OCI-LY1 (cell line): Measurements from ENCODE around the gene RINT1.

Experiments used
- H2AFZ ChIP-seq: fragments of 200-600 bp; sonication (generic), shearing (Covaris generic); 2 replicates; pipeline ENCODE4 v1.6.0; 2014; ENCODE audit warnings: antibody characterized with exemption, mild to moderate bottlenecking, low read length
- H3F3A ChIP-seq: fragments of 200-600 bp; sonication (generic), shearing (Covaris generic); 2 replicates; pipeline ENCODE4 v1.6.0; 2014; ENCODE audit warnings: mild to moderate bottlenecking, antibody characterized with exemption, low read length, moderate library complexity; ENCODE audit not compliant: insufficient read depth
- H3K27ac ChIP-seq: fragments of 200-600 bp; sonication (generic); 2 replicates; pipeline ENCODE4 v1.5.1; 2014; ENCODE audit warnings: low read length, mixed run types, mild to moderate bottlenecking, low read depth; ENCODE audit not compliant: poor library complexity, severe bottlenecking
- H3K27me3 ChIP-seq: fragments of 200-600 bp; sonication (generic); 2 replicates; pipeline ENCODE4 v1.6.0; 2014; ENCODE audit warnings: antibody characterized with exemption, mild to moderate bottlenecking, low read length, moderate library complexity; ENCODE audit not compliant: insufficient read depth
- H3K36me3 ChIP-seq: fragments of 200-600 bp; sonication (generic); 2 replicates; pipeline ENCODE4 v1.6.1; 2014; ENCODE audit warnings: mild to moderate bottlenecking, antibody characterized with exemption, low read length, moderate library complexity, mixed read lengths; ENCODE audit not compliant: insufficient read depth
- H3K4me1 ChIP-seq: fragments of 200-600 bp; sonication (generic); 2 replicates; pipeline ENCODE4 v1.5.1; 2014; ENCODE audit warnings: mild to moderate bottlenecking, low read length, moderate library complexity; ENCODE audit not compliant: insufficient read depth, severe bottlenecking
- H3K4me2 ChIP-seq: fragments of 200-600 bp; sonication (generic), shearing (Covaris generic); 2 replicates; pipeline ENCODE4 v1.6.1; 2014; ENCODE audit warnings: low read length
- H3K4me3 ChIP-seq: fragments of 200-600 bp; sonication (generic); 2 replicates; pipeline ENCODE4 v1.5.1; 2014; ENCODE audit warnings: low read length, low read depth, mild to moderate bottlenecking, mixed read lengths; ENCODE audit not compliant: poor library complexity, severe bottlenecking
- H3K79me2 ChIP-seq: fragments of 200-600 bp; shearing (Covaris generic); 2 replicates; pipeline ENCODE4 v1.6.1; 2016; ENCODE audit warnings: mixed run types, low read length, mixed read lengths; ENCODE audit not compliant: insufficient read depth
- H3K9ac ChIP-seq: fragments of 200-600 bp; sonication (generic), shearing (Covaris generic); 2 replicates; pipeline ENCODE4 v1.6.1; 2014; ENCODE audit warnings: mild to moderate bottlenecking, low read length, mixed read lengths
- H3K9me2 ChIP-seq: fragments of 200-600 bp; sonication (generic), shearing (Covaris generic); 2 replicates; pipeline ENCODE4 v1.6.1; 2014; ENCODE audit warnings: low read depth, mild to moderate bottlenecking, low read length, mixed read lengths
- H3K9me3 ChIP-seq: fragments of 200-600 bp; shearing (Covaris generic); 2 replicates; pipeline ENCODE4 v1.6.1; 2014; ENCODE audit warnings: low read length, mixed read lengths
- H4K20me1 ChIP-seq: fragments of 200-600 bp; sonication (generic), shearing (Covaris generic); 2 replicates; pipeline ENCODE4 v1.6.0; 2016; ENCODE audit warnings: mild to moderate bottlenecking, low read length; ENCODE audit not compliant: insufficient read depth
- CTCF ChIP-seq: fragments of 200-600 bp; sonication (generic), shearing (Covaris generic); IDR thresholded peaks from 2 replicates; pipeline ENCODE4 v1.5.1; 2017; ENCODE audit warnings: mild to moderate bottlenecking, antibody characterized with exemption, low read length, moderate library complexity, mixed read lengths
- EZH2 ChIP-seq: fragments of 200-600 bp; sonication (generic), shearing (Covaris generic); IDR thresholded peaks from 2 replicates; pipeline ENCODE4 v1.8.0; 2017; ENCODE audit warnings: borderline replicate concordance, mixed run types, mild to moderate bottlenecking, antibody characterized with exemption, low read length, moderate library complexity, mixed read lengths

Gene RINT1

DNA sequence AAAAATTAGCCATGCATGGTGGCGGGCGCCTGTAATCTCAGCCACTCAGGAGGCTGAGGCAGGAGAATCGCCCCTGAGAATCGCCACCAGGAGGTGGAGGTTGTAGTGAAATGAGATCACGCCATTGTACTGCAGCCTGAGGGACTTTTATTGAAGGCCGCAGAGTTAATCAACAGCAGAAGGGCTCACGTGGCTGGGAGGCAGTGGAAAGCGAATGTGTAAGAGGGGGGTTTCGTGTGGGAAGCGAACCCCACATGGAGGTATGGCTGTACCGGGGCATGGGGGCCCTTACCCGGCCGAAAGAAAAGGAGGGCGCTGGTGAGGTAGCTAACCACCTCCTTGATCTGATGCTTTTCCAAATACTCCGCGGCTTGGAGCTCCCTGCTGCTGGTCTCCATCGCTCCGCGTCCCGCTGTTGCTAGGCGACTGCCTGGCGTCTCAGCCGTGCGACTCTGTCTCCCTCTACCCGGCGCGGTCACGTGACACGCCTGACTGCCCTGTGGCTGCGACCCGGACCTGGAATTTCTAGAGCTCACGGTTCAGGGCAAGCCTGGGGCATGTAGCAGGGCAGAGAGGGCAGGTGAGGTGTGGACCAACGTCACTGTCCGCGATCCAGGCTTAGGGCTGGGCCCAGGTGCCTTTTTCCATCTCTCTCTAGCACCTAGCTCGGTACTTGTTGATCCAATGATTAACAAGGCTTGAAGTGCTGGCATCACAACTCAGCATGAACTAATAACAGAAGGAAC lies 49.2 kb downstream of the RINT1 start, which contains the start of gene EFCAB10:
Gene EFCAB10 (minus strand): TSS at position 428 of the 746 bp plus-strand sequence. CDS start 30 bp downstream, at position 398.
- TF ChIP-seq EZH2 (no peak), CTCF (no peak)
- no peak within 1 kb of the TSS; the same call in 1 of the 2 replicates for H3K9ac ChIP-seq

DNA sequence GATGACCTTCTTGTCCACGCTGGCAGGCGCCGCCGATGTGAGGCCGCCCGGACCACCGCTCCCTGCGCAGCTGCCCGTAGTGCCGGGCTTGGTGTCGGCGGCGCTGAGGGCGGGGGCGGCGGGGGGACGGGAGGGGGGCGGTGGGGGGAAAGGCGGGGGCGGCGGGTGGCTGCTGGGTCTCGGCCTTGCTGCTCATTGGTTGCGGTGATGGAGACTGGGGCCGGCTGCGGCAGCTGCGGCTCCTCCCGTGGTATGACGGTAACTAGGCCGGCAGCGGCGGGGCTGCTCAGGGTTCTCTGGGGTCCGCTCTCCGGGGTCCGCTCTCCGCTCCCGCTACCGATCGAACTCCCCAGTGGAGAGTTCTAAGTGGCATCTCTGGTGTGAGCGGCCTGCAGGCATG lies 51.1 kb downstream of the RINT1 start:
- H3K9me3 ChIP-seq, result no peaks in the 10 kb centered on the region
- H2AFZ ChIP-seq, result no peak overlapping the region
- no peak overlapping the region for H3K27ac ChIP-seq
- no peaks in the 10 kb centered on the region for H3K36me3 ChIP-seq
- no peaks in the 10 kb centered on the region for H3K9me2 ChIP-seq
- H4K20me1 ChIP-seq, result no peaks in the 10 kb centered on the region
- H3K9ac ChIP-seq, result no peak overlapping the region
- no peaks in the 10 kb centered on the region for H3F3A ChIP-seq
- peaks cover 28% of the 10 kb centered on the region for H3K4me1 ChIP-seq
- H3K4me3 ChIP-seq, result no peak overlapping the region
- no peak for TF ChIP-seq CTCF
- H3K27me3 ChIP-seq, result no peaks in the 10 kb centered on the region
- no peaks in the 10 kb centered on the region for H3K79me2 ChIP-seq
- no peak overlapping the region for H3K4me2 ChIP-seq

More for the DNA sequence above, 49.2 kb downstream of the RINT1 start, which contains the start of gene EFCAB10:
- no peaks in the 10 kb centered on the region for H3K9me2 ChIP-seq
- H2AFZ ChIP-seq, result no peak within 1 kb of the TSS
- no peak within 1 kb of the TSS for H3K27ac ChIP-seq
- H3K79me2 ChIP-seq, result no peaks in the 10 kb centered on the region
- peak within 1 kb of the TSS; percentile 61 for H3K4me2 ChIP-seq
- no peaks in the 10 kb centered on the region for H3K27me3 ChIP-seq
- no peaks in the 10 kb centered on the region for H3K36me3 ChIP-seq
- no peaks in the 10 kb centered on the region for H3F3A ChIP-seq
- H3K9me3 ChIP-seq, result no peaks in the 10 kb centered on the region
- peaks cover 11% of the 10 kb centered on the region for H3K4me1 ChIP-seq
- H4K20me1 ChIP-seq, result no peaks in the 10 kb centered on the region
- H3K4me3 ChIP-seq, result peak within 1 kb of the TSS; percentile 55

GRCh38 chr7:105584165-105584564 lies 52.2 kb downstream of the RINT1 start:
- H3K36me3 ChIP-seq, result no peaks in the 10 kb centered on the region
- H3K27ac ChIP-seq, result no peak overlapping the region
- peaks cover 38% of the 10 kb centered on the region for H3K4me1 ChIP-seq
- no peak overlapping the region for H3K4me3 ChIP-seq
- H3K9me3 ChIP-seq, result no peaks in the 10 kb centered on the region
- H3K9me2 ChIP-seq, result no peaks in the 10 kb centered on the region
- no peak overlapping the region for H3K4me2 ChIP-seq
- no peaks in the 10 kb centered on the region for H3K79me2 ChIP-seq
- no peak overlapping the region for H2AFZ ChIP-seq
- H4K20me1 ChIP-seq, result no peaks in the 10 kb centered on the region
- no peaks in the 10 kb centered on the region for H3K27me3 ChIP-seq
- TF ChIP-seq CTCF (no peak), EZH2 (no peak)
- H3K9ac ChIP-seq, result no peak overlapping the region
- no peaks in the 10 kb centered on the region for H3F3A ChIP-seq
